HCT116 (cell line): ENCODE measurements around the gene APH1B.

Experiments
- CTCF ChIP-seq, 3 experiments: fragments of 200-600 bp in 1 of 3; sonication (generic) in 1 of 3; IDR thresholded peaks in 2 of 3; conservative IDR thresholded peaks in 1 of 3; 2 replicates each; pipeline ENCODE4 v1.5.1; 2012 to 2017; ENCODE audit warnings: low read depth in 2 of 3, low read length in 2 of 3, antibody characterized with exemption in 1 of 3, borderline replicate concordance in 1 of 3, control low read depth in 1 of 3, mild to moderate bottlenecking in 1 of 3, mixed read lengths in 1 of 3, mixed run types in 1 of 3, moderate library complexity in 1 of 3; ENCODE audit not compliant: insufficient read depth in 1 of 3
- EGR1 ChIP-seq: IDR thresholded peaks from 2 replicates; pipeline ENCODE4 v1.6.1; 2012; ENCODE audit warnings: low read depth
- ELF1 ChIP-seq: IDR thresholded peaks from 2 replicates; pipeline ENCODE4 v1.6.1; 2012; ENCODE audit warnings: low read depth, borderline replicate concordance
- EZH2 ChIP-seq: fragments of 200-600 bp; sonication (generic); IDR thresholded peaks from 2 replicates; pipeline ENCODE4 v1.6.1; 2017; ENCODE audit warnings: antibody characterized with exemption, mixed run types
- FOSL1 ChIP-seq: IDR thresholded peaks from 2 replicates; pipeline ENCODE4 v1.6.1; 2012; ENCODE audit warnings: low read depth
- MAX ChIP-seq: IDR thresholded peaks from 2 replicates; pipeline ENCODE4 v1.6.1; 2012
- POLR2A ChIP-seq: IDR thresholded peaks from 2 replicates; pipeline ENCODE4 v1.7.0; 2011; ENCODE audit warnings: borderline replicate concordance; ENCODE audit not compliant: insufficient read depth, insufficient read length; ENCODE audit errors: extremely low read depth
- POLR2AphosphoS5 ChIP-seq: IDR thresholded peaks from 2 replicates; pipeline ENCODE4 v1.6.1; 2011; ENCODE audit warnings: mild to moderate bottlenecking, low read depth, low read length, moderate library complexity
- RAD21 ChIP-seq: IDR thresholded peaks from 2 replicates; pipeline ENCODE4 v1.6.1; 2012; ENCODE audit warnings: low read depth, mild to moderate bottlenecking
- REST ChIP-seq: IDR thresholded peaks from 2 replicates; pipeline ENCODE4 v1.6.1; 2012; ENCODE audit warnings: low read depth
- SP1 ChIP-seq: IDR thresholded peaks from 2 replicates; pipeline ENCODE4 v1.6.1; 2012; ENCODE audit warnings: low read depth
- SRF ChIP-seq: IDR thresholded peaks from 2 replicates; pipeline ENCODE4 v1.6.1; 2012; ENCODE audit warnings: low read depth

- TF ChIP-seq CTCF (IDR thresholded peaks at IDR 0.05 in 2 of 3, conservative IDR thresholded peaks at IDR 0.05 in 1 of 3; ENCODE audit: borderline replicate concordance in 1 of 3, insufficient read depth in 1 of 3, low read depth in 2 of 3, low read length in 2 of 3), result no peak
- no peak for TF ChIP-seq EZH2
- no peak for TF ChIP-seq SP1
- TF ChIP-seq MAX, result no peak
- no peak for TF ChIP-seq POLR2A
- no peak for TF ChIP-seq RAD21
- TF ChIP-seq FOSL1, result no peak
- TF ChIP-seq POLR2AphosphoS5, result no peak
- no peak for TF ChIP-seq REST
- TF ChIP-seq EGR1, result no peak
- no peak for TF ChIP-seq SRF
- TF ChIP-seq ELF1, result no peak
Measured at GRCh38 chr15:63358241-63359029, 81.0 kb downstream of the APH1B start.
